Right ventricle myocardium superior (tissue), 1 donor: Measurements from ENCODE around the gene LY6G6F. TPM values are rescaled to one million over a fixed set of nuclear protein-coding genes. Genes with fewer than 3 reads are reported as not detected.

Source experiments
- ATAC-seq: fragments of 200-7000 bp; cut with Tn5 transposase; one replicate; pipeline ENCODE4 v1.9.1; 2020; ENCODE audit warnings: mild to moderate bottlenecking; ENCODE audit not compliant: poor library complexity
- DNase-seq: peaks from one replicate; pipeline ENCODE4 v3.0.0-alpha.2; 2020
- intact Hi-C: fragments of 100-400 bp; cut with DNase I; formaldehyde crosslinking; loops from one replicate; pipeline ENCODE4 v1.11.2; 2022
- microRNA-seq: library from miRNA; unstranded; fragments of <30 nt; microRNA quantifications from one replicate; pipeline ENCODE4 v1.2.0, GENCODE V29; 2020
- total RNA-seq: library from RNA; stranded (reverse); fragmentation: NEBNext Ultra II Directional; extraction: Animal tissue kit (Norgen Biotek cat#: 25700); gene quantifications from one replicate; pipeline ENCODE4 v1.2.1, GENCODE V29; 2021
- donor health status: DM: no; HTN: yes; CAD: no; lungs with severe emphysema.

The LY6G6F gene
- total RNA-seq, 1 donor from 2014 or later: not detected

GRCh38 chr6:31750411-31751022 is 43.9 kb downstream of the LY6G6F start:
- no peak for DNase-seq
- intact Hi-C loops: no loop called here
- no peak for ATAC-seq

GRCh38 chr6:31752739-31753319 is 46.2 kb downstream of the LY6G6F start:
- intact Hi-C loops: no loop called here
- ATAC-seq (no peak), DNase-seq (no peak)

GRCh38 chr6:31758281-31758680 is 51.6 kb downstream of the LY6G6F start:
- ATAC-seq: no peak
- DNase-seq: no peak

More at GRCh38 chr6:31758281-31758680, 51.6 kb downstream of the LY6G6F start:
- intact Hi-C loops: no loop called here

Small RNA genes within 50 kb of the gene (microRNA-seq; reads per million reads assigned to microRNA genes)
- gene MIR4646: 0.97 reads per million

Other genes with a start within 250 kb of the LY6G6F start
- gene MICB, start 208.7 kb upstream of the LY6G6F start, total RNA-seq: 1.3 TPM
- gene MCCD1, start 177.9 kb upstream of the LY6G6F start, total RNA-seq: not detected
- gene DDX39B, start 164.9 kb upstream of the LY6G6F start, total RNA-seq: 145 TPM
- 2.3 TPM for gene ATP6V1G2, start 160.3 kb upstream of the LY6G6F start, total RNA-seq
- gene NFKBIL1, start 159.3 kb upstream of the LY6G6F start, total RNA-seq: 9.2 TPM
- gene LTA, start 134.6 kb upstream of the LY6G6F start, total RNA-seq: not detected
- 0.59 TPM for gene TNF, start 131.3 kb upstream of the LY6G6F start, total RNA-seq
- gene LTB, start 124.4 kb upstream of the LY6G6F start, total RNA-seq: not detected
- 5.5 TPM for gene LST1, start 120.6 kb upstream of the LY6G6F start, total RNA-seq
- not detected for gene NCR3, start 113.9 kb upstream of the LY6G6F start, total RNA-seq
- gene AIF1, start 91.6 kb upstream of the LY6G6F start, total RNA-seq: 17.7 TPM
- 69.1 TPM for gene PRRC2A, start 86.2 kb upstream of the LY6G6F start, total RNA-seq
- 253 TPM for gene BAG6, start 54.2 kb upstream of the LY6G6F start, total RNA-seq
- gene APOM, start 51.0 kb upstream of the LY6G6F start, total RNA-seq: 1.9 TPM
- 16.5 TPM for gene C6orf47, start 46.1 kb upstream of the LY6G6F start, total RNA-seq
- 19.2 TPM for gene GPANK1, start 41.9 kb upstream of the LY6G6F start, total RNA-seq
- gene CSNK2B, start 40.8 kb upstream of the LY6G6F start, total RNA-seq: 95.1 TPM
- gene LY6G5B, start 36.9 kb upstream of the LY6G6F start, total RNA-seq: 2.8 TPM
- gene LY6G5C, start 25.8 kb upstream of the LY6G6F start, total RNA-seq: 1.3 TPM
- 27.9 TPM for gene ABHD16A, start 3.5 kb upstream of the LY6G6F start, total RNA-seq
- not detected for gene LY6G6D, start 8.5 kb downstream of the LY6G6F start, total RNA-seq
- gene LY6G6C, start 14.9 kb downstream of the LY6G6F start, total RNA-seq: not detected
- 0.13 TPM for gene MPIG6B, start 16.5 kb downstream of the LY6G6F start, total RNA-seq
- gene DDAH2, start 22.4 kb downstream of the LY6G6F start, total RNA-seq: 32.9 TPM
- 86.8 TPM for gene CLIC1, start 29.7 kb downstream of the LY6G6F start, total RNA-seq
- gene MSH5, start 33.1 kb downstream of the LY6G6F start, total RNA-seq: 1.8 TPM
- 0.86 TPM for gene SAPCD1, start 55.8 kb downstream of the LY6G6F start, total RNA-seq
- gene VWA7, start 70.5 kb downstream of the LY6G6F start, total RNA-seq: 9.5 TPM
- gene VARS1, start 88.9 kb downstream of the LY6G6F start, total RNA-seq: 22.1 TPM
- 23.0 TPM for gene LSM2, start 100.1 kb downstream of the LY6G6F start, total RNA-seq
- gene HSPA1L, start 108.4 kb downstream of the LY6G6F start, total RNA-seq: 2.0 TPM
- gene HSPA1A, start 108.7 kb downstream of the LY6G6F start, total RNA-seq: 324 TPM
- gene HSPA1B, start 120.9 kb downstream of the LY6G6F start, total RNA-seq: 236 TPM
- gene NEU1, start 156.0 kb downstream of the LY6G6F start, total RNA-seq: 24.1 TPM
- not detected for gene SLC44A4, start 172.1 kb downstream of the LY6G6F start, total RNA-seq
- 15.5 TPM for gene EHMT2, start 190.8 kb downstream of the LY6G6F start, total RNA-seq
- gene ZBTB12, start 195.2 kb downstream of the LY6G6F start, total RNA-seq: 3.1 TPM
- gene C2, start 220.9 kb downstream of the LY6G6F start, total RNA-seq: 7.6 TPM
- gene CFB, start 239.2 kb downstream of the LY6G6F start, total RNA-seq: 5.5 TPM